ENCODE data around the gene MIGA1.

- no peak for TF ChIP-seq CTCF (IDR thresholded peaks at IDR 0.05)
- TF ChIP-seq POLR2A (IDR thresholded peaks at IDR 0.05), result no peak
Observed at GRCh38 chr1:77891200-77891599, 111.8 kb downstream of the MIGA1 start.
